ENCODE data around the gene L3MBTL3.

GRCh38 chr6:130148181-130148580 lies 129.8 kb downstream of the L3MBTL3 start:
- peak; percentile 55 for TF ChIP-seq CTCF (IDR thresholded peaks at IDR 0.05)
- no peak for TF ChIP-seq ZFX (IDR thresholded peaks at IDR 0.05; ENCODE audit: borderline replicate concordance)

Data from 22Rv1 (cell line).